ENCODE results near the gene PDE8A. TPM values are rescaled to one million over a fixed set of nuclear protein-coding genes. Genes with fewer than 3 reads are reported as not detected.

Gene PDE8A
- total and polyA plus RNA-seq, 9 donors = 14.1 to 32.7 (median 24.0) TPM

DNA sequence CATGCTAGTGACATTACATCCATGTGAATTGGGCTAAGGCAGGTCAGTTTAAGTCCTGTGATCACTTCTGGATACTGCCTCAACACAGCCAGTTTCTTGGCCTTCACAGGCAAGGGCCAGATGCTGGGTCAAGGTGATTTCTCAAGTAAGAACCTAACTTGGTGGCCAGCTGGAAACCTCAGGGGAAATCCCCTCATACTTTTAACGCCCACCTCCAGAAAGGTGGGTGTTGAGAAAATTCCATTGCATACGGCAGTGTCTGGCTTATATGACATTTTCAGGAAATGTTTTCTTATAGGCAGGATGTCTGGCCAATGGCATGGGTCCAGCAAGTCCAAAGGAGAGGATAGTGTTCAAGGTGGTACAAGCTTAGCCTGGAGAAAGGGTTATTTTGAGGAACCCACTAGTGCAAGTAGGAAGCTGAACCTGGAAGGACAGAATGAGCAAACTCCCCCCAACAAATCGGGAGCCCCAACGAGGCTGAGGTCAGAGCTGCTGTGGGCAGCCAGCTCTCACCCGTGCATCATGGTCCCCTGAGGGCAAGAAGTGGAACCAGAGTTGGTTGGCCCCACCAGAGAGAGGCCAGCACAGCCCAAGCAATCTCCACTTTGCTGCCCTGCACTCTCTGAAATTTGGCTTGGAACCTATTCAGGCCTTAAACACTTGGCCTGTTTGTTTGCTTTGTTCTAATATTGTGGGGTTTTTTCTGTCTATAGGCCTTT lies 135.4 kb downstream of the PDE8A start:
- DNase-seq = no peak
- 60% methylated on average over 3 of the region's 5 CpGs for WGBS (ENCODE audit: insufficient coverage)
- Histone ChIP-seq H3K27me3 (ENCODE audit: control insufficient read depth, insufficient read depth, low read length) (no peaks in the 10 kb centered on the region), H3K4me3 (ENCODE audit: low read length) (no peak overlapping the region), H3K9me3 (replicated peaks; ENCODE audit: control insufficient read depth, low read depth, low read length) (no peaks in the 10 kb centered on the region), H3K27ac (ENCODE audit: low read length) (no peak overlapping the region), H3K4me1 (ENCODE audit: control insufficient read depth, insufficient read depth, low read length) (no peaks in the 10 kb centered on the region), H3K36me3 (ENCODE audit: control insufficient read depth, insufficient read depth, low read length) (peaks cover 38% of the 10 kb centered on the region)

DNA sequence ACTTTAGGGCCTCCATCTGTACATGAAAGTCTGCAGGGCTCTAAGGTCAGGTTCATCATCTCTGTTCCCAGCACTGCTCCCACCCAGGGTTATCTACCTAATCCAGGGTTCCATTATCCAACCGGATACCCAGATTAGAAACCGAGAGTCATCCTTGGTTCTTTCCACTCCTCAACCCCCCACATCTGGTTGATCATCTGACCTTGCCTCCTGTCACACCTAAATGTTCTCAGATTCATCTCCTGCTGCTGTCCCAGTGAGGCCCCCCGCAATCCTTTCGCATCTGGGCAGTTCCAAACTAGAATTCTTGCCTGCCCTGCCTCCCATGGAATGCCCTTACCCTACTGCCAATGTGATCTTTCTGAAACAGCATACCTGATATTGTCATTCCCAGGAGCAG lies 136.5 kb downstream of the PDE8A start:
- no peak overlapping the region for H3K4me3 ChIP-seq (ENCODE audit: low read length)
- peaks cover 38% of the 10 kb centered on the region for H3K36me3 ChIP-seq (ENCODE audit: control insufficient read depth, insufficient read depth, low read length)
- no peak for DNase-seq
- H3K9me3 ChIP-seq (replicated peaks; ENCODE audit: control insufficient read depth, low read depth, low read length) = no peaks in the 10 kb centered on the region
- H3K27ac ChIP-seq (ENCODE audit: low read length) = no peak overlapping the region
- no peaks in the 10 kb centered on the region for H3K4me1 ChIP-seq (ENCODE audit: control insufficient read depth, insufficient read depth, low read length)
- WGBS (ENCODE audit: insufficient coverage) = 97% methylated on average over 4 of the region's 4 CpGs
- H3K27me3 ChIP-seq (ENCODE audit: control insufficient read depth, insufficient read depth, low read length) = no peaks in the 10 kb centered on the region

DNA sequence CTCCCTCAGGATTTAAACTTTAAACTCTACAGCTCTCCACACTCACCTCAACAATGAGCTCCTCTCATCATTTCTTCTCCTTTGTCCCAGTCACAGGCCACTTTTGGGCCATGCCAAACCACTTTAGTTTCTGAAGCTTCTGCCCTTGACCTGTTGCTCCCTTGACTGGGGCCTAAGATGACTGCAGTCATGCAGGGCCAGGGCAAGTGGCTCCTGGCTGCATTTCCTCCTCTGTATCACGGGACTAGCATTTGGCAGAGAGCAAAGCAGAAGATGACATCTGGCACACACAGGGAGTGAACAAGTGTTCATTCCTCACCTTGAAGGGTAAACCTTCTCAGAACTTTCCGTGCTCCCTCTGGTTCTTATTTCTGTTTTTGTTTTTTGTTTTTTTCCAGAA lies 136.9 kb downstream of the PDE8A start:
- Histone ChIP-seq H3K36me3 (ENCODE audit: control insufficient read depth, insufficient read depth, low read length) (peaks cover 38% of the 10 kb centered on the region), H3K4me1 (ENCODE audit: control insufficient read depth, insufficient read depth, low read length) (no peaks in the 10 kb centered on the region), H3K9me3 (replicated peaks; ENCODE audit: control insufficient read depth, low read depth, low read length) (no peaks in the 10 kb centered on the region), H3K27ac (ENCODE audit: low read length) (no peak overlapping the region), H3K4me3 (ENCODE audit: low read length) (no peak overlapping the region), H3K27me3 (ENCODE audit: control insufficient read depth, insufficient read depth, low read length) (no peaks in the 10 kb centered on the region)
- WGBS (ENCODE audit: insufficient coverage) = 89% methylated on average over 1 of the region's 2 CpGs
- no peak for DNase-seq

- no peak for DNase-seq
- H3K36me3 ChIP-seq (ENCODE audit: control insufficient read depth, insufficient read depth, low read length) = peaks cover 47% of the 10 kb centered on the region
- H3K4me1 ChIP-seq (ENCODE audit: control insufficient read depth, insufficient read depth, low read length) = no peaks in the 10 kb centered on the region
- H3K27ac ChIP-seq (ENCODE audit: low read length) = no peak overlapping the region
- no peak overlapping the region for H3K4me3 ChIP-seq (ENCODE audit: low read length)
- 90% methylated on average over 2 of the region's 4 CpGs for WGBS (ENCODE audit: insufficient coverage)
- H3K27me3 ChIP-seq (ENCODE audit: control insufficient read depth, insufficient read depth, low read length) = no peaks in the 10 kb centered on the region
- no peaks in the 10 kb centered on the region for H3K9me3 ChIP-seq (replicated peaks; ENCODE audit: control insufficient read depth, low read depth, low read length)
Observed at GRCh38 chr15:85120351-85121113, 138.9 kb downstream of the PDE8A start.

- H3K36me3 ChIP-seq (ENCODE audit: control insufficient read depth, insufficient read depth, low read length) = peaks cover 35% of the 10 kb centered on the region
Observed at GRCh38 chr15:85124173-85124572, 142.5 kb downstream of the PDE8A start.

DNA sequence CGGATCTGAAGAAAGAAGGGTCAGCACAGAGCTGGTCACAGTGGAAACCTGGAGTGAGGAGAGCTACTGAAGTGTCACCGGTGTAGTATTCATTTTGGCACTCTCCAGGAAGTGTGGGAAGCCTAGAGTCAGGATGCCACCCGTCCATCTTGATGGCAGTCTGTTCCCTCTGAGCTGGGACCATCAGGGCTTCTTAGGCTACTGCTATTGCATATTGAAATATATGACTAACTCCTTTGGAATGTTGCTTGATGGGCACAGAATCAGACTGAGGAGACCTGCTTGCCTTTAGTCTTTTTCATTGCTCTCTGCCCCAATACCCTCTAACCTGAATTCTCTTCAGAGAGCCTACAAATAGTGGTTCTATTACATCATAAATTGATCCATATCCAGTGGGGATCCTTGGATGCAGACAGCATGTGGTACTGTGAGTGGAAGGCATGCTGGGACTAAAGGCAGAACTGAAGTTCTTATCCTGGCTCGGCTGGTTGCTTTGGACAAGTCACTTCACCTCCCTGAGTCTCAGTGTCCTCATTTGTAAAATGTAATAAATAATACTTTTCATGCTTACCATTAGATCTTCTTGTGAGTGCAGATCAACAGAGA lies 143.5 kb downstream of the PDE8A start:
- Histone ChIP-seq H3K27ac (ENCODE audit: low read length) (no peak overlapping the region), H3K4me1 (ENCODE audit: control insufficient read depth, insufficient read depth, low read length) (no peaks in the 10 kb centered on the region), H3K27me3 (ENCODE audit: control insufficient read depth, insufficient read depth, low read length) (no peaks in the 10 kb centered on the region), H3K36me3 (ENCODE audit: control insufficient read depth, insufficient read depth, low read length) (peaks cover 35% of the 10 kb centered on the region), H3K9me3 (replicated peaks; ENCODE audit: control insufficient read depth, low read depth, low read length) (no peaks in the 10 kb centered on the region), H3K4me3 (ENCODE audit: low read length) (no peak overlapping the region)
- no peak for DNase-seq
- WGBS (ENCODE audit: insufficient coverage) = 80% methylated on average over 1 of the region's 4 CpGs

More at GRCh38 chr15:85124173-85124572, 142.5 kb downstream of the PDE8A start:
- Histone ChIP-seq H3K27me3 (ENCODE audit: control insufficient read depth, insufficient read depth, low read length) (no peaks in the 10 kb centered on the region), H3K27ac (ENCODE audit: low read length) (no peak overlapping the region), H3K9me3 (replicated peaks; ENCODE audit: control insufficient read depth, low read depth, low read length) (no peaks in the 10 kb centered on the region), H3K4me3 (ENCODE audit: low read length) (no peak overlapping the region), H3K4me1 (ENCODE audit: control insufficient read depth, insufficient read depth, low read length) (no peaks in the 10 kb centered on the region)
- 80% methylated on average over 1 of the region's 1 CpG for WGBS (ENCODE audit: insufficient coverage)
- DNase-seq = no peak

- peaks cover 26% of the 10 kb centered on the region for H3K36me3 ChIP-seq (ENCODE audit: control insufficient read depth, insufficient read depth, low read length)
- no peaks in the 10 kb centered on the region for H3K4me1 ChIP-seq (ENCODE audit: control insufficient read depth, insufficient read depth, low read length)
- H3K27ac ChIP-seq (ENCODE audit: low read length) = no peak overlapping the region
- DNase-seq = no peak
- H3K27me3 ChIP-seq (ENCODE audit: control insufficient read depth, insufficient read depth, low read length) = no peaks in the 10 kb centered on the region
- H3K4me3 ChIP-seq (ENCODE audit: low read length) = no peak overlapping the region
- peaks cover 4% of the 10 kb centered on the region for H3K9me3 ChIP-seq (replicated peaks; ENCODE audit: control insufficient read depth, low read depth, low read length)
Observed at GRCh38 chr15:85128621-85129020, 147.0 kb downstream of the PDE8A start.

- Histone ChIP-seq H3K36me3 (ENCODE audit: control insufficient read depth, insufficient read depth, low read length) (peaks cover 20% of the 10 kb centered on the region), H3K4me3 (ENCODE audit: low read length) (no peak overlapping the region), H3K9me3 (replicated peaks; ENCODE audit: control insufficient read depth, low read depth, low read length) (peaks cover 4% of the 10 kb centered on the region), H3K27me3 (ENCODE audit: control insufficient read depth, insufficient read depth, low read length) (no peaks in the 10 kb centered on the region), H3K4me1 (ENCODE audit: control insufficient read depth, insufficient read depth, low read length) (no peaks in the 10 kb centered on the region), H3K27ac (ENCODE audit: low read length) (no peak overlapping the region)
- WGBS (ENCODE audit: insufficient coverage) = no CpG with 5 or more reads among the region's 3 CpGs
- DNase-seq = no peak
Observed at GRCh38 chr15:85129881-85130280, 148.2 kb downstream of the PDE8A start.

GRCh38 chr15:85131915-85132314 lies 150.3 kb downstream of the PDE8A start:
- Histone ChIP-seq H3K4me1 (ENCODE audit: control insufficient read depth, insufficient read depth, low read length) (no peaks in the 10 kb centered on the region), H3K27me3 (ENCODE audit: control insufficient read depth, insufficient read depth, low read length) (no peaks in the 10 kb centered on the region), H3K9me3 (replicated peaks; ENCODE audit: control insufficient read depth, low read depth, low read length) (peaks cover 4% of the 10 kb centered on the region), H3K27ac (ENCODE audit: low read length) (no peak overlapping the region), H3K4me3 (ENCODE audit: low read length) (no peak overlapping the region), H3K36me3 (ENCODE audit: control insufficient read depth, insufficient read depth, low read length) (peaks cover 21% of the 10 kb centered on the region)
- no CpG with 5 or more reads among the region's 1 CpG for WGBS (ENCODE audit: insufficient coverage)
- DNase-seq = no peak

DNA sequence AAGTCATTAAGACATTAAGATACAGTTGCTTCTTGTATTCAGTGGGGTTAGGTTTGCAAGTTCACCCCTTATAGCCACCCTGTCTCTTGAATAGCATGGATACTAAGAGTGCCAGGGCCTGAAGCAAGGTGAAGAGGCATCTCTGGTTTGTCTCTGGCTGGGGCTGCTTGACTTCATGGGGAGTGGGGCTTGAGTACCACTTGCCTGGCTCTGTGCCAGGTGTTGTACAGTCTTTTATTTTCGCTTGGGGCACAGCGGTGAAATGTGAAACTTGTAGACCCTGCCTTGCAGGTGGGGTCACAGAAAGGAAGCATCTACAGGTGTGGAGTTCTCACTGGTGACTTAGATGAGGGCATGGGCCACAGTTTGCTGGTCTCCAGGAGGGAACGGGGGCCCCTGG lies 152.1 kb downstream of the PDE8A start:
- peaks cover 29% of the 10 kb centered on the region for H3K36me3 ChIP-seq (ENCODE audit: control insufficient read depth, insufficient read depth, low read length)
- no peaks in the 10 kb centered on the region for H3K4me1 ChIP-seq (ENCODE audit: control insufficient read depth, insufficient read depth, low read length)
- 91% methylated on average over 3 of the region's 3 CpGs for WGBS (ENCODE audit: insufficient coverage)
- no peak for DNase-seq
- peaks cover 4% of the 10 kb centered on the region for H3K9me3 ChIP-seq (replicated peaks; ENCODE audit: control insufficient read depth, low read depth, low read length)
- H3K27me3 ChIP-seq (ENCODE audit: control insufficient read depth, insufficient read depth, low read length) = no peaks in the 10 kb centered on the region
- no peak overlapping the region for H3K4me3 ChIP-seq (ENCODE audit: low read length)
- H3K27ac ChIP-seq (ENCODE audit: low read length) = no peak overlapping the region
